Activated effector memory CD4-positive, alpha-beta T cell treated with anti-CD3 and anti-CD28 coated beads, Interleukin-2, amount 50 U/mL, for 16 hours (primary cell): ENCODE results near the gene HSPA5.
"Not testable (repeated sequence)": the region's sequence is repeated elsewhere in the genome, so short reads cannot be mapped to it uniquely, and the experiment has no call there.

Experiments
- DNase-seq: peaks from one replicate; pipeline ENCODE4 v3.0.0-alpha.2; 2020

The HSPA5 gene

GRCh38 chr9:125241863-125242739 is 958 bp upstream of the HSPA5 start:
- DNase-seq = no peak

GRCh38 chr9:125240649-125240999 is 519 bp downstream of the HSPA5 start:
- peak; percentile 80 for DNase-seq

- DNase-seq = no peak
These were observed 1.2 kb downstream of the HSPA5 start for GRCh38 chr9:125239631-125240597.

- DNase-seq = no peak
These were observed 2.2 kb downstream of the HSPA5 start for GRCh38 chr9:125238915-125239446.

- no peak for DNase-seq
These were observed 2.8 kb downstream of the HSPA5 start for GRCh38 chr9:125238127-125238914.

- not testable (repeated sequence) for DNase-seq
These were observed 4.5 kb downstream of the HSPA5 start for GRCh38 chr9:125236520-125237159.

- DNase-seq = no peak
These were observed 5.2 kb downstream of the HSPA5 start for GRCh38 chr9:125235804-125236519.

GRCh38 chr9:125234099-125234498 is 7.0 kb downstream of the HSPA5 start:
- not testable (repeated sequence) for DNase-seq

GRCh38 chr9:125233678-125234077 is 7.5 kb downstream of the HSPA5 start:
- DNase-seq = no peak

GRCh38 chr9:125227761-125228160 is 13.4 kb downstream of the HSPA5 start:
- DNase-seq = no peak

- DNase-seq = not testable (repeated sequence)
These were observed 16.3 kb downstream of the HSPA5 start for GRCh38 chr9:125224858-125225257.

GRCh38 chr9:125218621-125219020 is 22.5 kb downstream of the HSPA5 start:
- no peak for DNase-seq

- DNase-seq = no peak
These were observed 27.0 kb downstream of the HSPA5 start for GRCh38 chr9:125214186-125214585.

GRCh38 chr9:125204477-125204876 is 36.7 kb downstream of the HSPA5 start:
- DNase-seq = no peak

- no peak for DNase-seq
These were observed 38.1 kb downstream of the HSPA5 start for GRCh38 chr9:125202846-125203618.

- peak; percentile 96 for DNase-seq
These were observed 40.7 kb downstream of the HSPA5 start, which contains the start of gene RABEPK for GRCh38 chr9:125200216-125201047. Gene RABEPK (plus strand): TSS chr9:125200542. CDS start chr9:125203014, 2,472 bp downstream.

- DNase-seq = not testable (repeated sequence)
These were observed 45.6 kb downstream of the HSPA5 start for GRCh38 chr9:125195591-125195990.

GRCh38 chr9:125194466-125194865 is 46.7 kb downstream of the HSPA5 start:
- DNase-seq = not testable (repeated sequence)

- peak; percentile 67 for DNase-seq
These were observed 50.8 kb downstream of the HSPA5 start for GRCh38 chr9:125190361-125190801.
